ENCODE data around the gene TMEM74B. TPM values are rescaled to one million over a fixed set of nuclear protein-coding genes. Genes with fewer than 3 reads are reported as not detected.

The TMEM74B gene
- total RNA-seq, 1 donor from 2014 or later = 2.7 TPM

DNA sequence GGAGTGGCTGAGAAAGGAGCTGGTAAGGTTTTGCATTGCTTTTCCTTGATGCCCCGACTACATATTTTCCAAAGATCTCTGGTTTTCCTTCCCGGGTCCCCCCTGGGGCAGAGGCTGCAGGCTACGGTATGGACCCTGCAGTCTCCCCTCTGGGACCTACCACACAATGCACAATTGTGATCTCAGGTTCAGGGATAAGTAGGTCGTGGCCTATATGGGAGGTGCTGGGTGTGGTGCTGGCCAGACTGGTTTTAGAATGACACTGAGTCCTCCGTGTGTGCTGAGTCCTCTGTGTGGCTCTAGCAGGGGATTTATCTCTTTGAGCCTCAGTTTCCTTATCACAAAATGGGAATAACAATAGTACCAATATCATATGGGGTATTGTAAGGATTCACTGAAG lies 18.8 kb upstream of the TMEM74B start:
- Mint-ChIP-seq H3K4me3 (no peak overlapping the region), H3K36me3 (ENCODE audit: low read depth) (no peaks in the 10 kb centered on the region), H3K27me3 (ENCODE audit: low read depth) (peaks cover 13% of the 10 kb centered on the region), H3K9me3 (no peaks in the 10 kb centered on the region), H3K4me1 (no peaks in the 10 kb centered on the region), H3K27ac (ENCODE audit: unreplicated experiment) (no peak overlapping the region)
- no peak for DNase-seq (ENCODE audit: low read depth, low spot score)
- no peak for TF ChIP-seq CTCF (conservative IDR thresholded peaks at IDR 0.05)

- TF ChIP-seq CTCF (conservative IDR thresholded peaks at IDR 0.05) = no peak
- Mint-ChIP-seq H3K4me3 (no peak within 1 kb of the TSS), H3K4me1 (no peaks in the 10 kb centered on the region), H3K36me3 (ENCODE audit: low read depth) (no peaks in the 10 kb centered on the region), H3K27me3 (ENCODE audit: low read depth) (peaks cover 6% of the 10 kb centered on the region), H3K27ac (ENCODE audit: unreplicated experiment) (no peak within 1 kb of the TSS), H3K9me3 (no peaks in the 10 kb centered on the region)
- no peak for DNase-seq (ENCODE audit: low read depth, low spot score)
Measured at GRCh38 chr20:1202762-1203504, 18.2 kb upstream of the TMEM74B start, which contains the start of gene C20orf202. Gene C20orf202 (plus strand): TSS chr20:1203454. CDS start chr20:1203586, 132 bp downstream.

DNA sequence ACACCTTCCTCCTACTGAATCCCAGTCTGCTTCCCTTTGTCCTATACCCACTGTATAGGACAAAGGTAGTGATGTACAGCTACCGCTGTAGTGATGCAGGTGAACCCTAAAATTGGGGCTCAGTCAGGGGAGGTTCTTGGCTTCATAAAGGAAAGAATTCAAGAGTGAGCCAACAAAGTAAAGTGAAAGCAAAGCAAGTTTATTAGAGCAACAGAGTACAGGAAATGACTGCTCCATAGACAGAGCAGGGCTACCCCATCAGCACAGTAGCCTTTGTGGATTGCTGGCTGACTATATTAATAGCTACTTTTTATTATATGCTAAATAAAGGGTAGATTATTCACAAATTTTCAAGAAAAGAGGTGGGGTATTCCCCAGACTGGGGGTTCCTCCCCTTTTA lies 15.2 kb upstream of the TMEM74B start:
- H3K27ac Mint-ChIP-seq (ENCODE audit: unreplicated experiment) = no peak overlapping the region
- DNase-seq (ENCODE audit: low read depth, low spot score) = no peak
- H3K4me3 Mint-ChIP-seq = no peak overlapping the region
- H3K4me1 Mint-ChIP-seq = no peaks in the 10 kb centered on the region
- no peak for TF ChIP-seq CTCF (conservative IDR thresholded peaks at IDR 0.05)
- H3K9me3 Mint-ChIP-seq = no peaks in the 10 kb centered on the region
- H3K27me3 Mint-ChIP-seq (ENCODE audit: low read depth) = peaks cover 4% of the 10 kb centered on the region
- H3K36me3 Mint-ChIP-seq (ENCODE audit: low read depth) = no peaks in the 10 kb centered on the region

DNA sequence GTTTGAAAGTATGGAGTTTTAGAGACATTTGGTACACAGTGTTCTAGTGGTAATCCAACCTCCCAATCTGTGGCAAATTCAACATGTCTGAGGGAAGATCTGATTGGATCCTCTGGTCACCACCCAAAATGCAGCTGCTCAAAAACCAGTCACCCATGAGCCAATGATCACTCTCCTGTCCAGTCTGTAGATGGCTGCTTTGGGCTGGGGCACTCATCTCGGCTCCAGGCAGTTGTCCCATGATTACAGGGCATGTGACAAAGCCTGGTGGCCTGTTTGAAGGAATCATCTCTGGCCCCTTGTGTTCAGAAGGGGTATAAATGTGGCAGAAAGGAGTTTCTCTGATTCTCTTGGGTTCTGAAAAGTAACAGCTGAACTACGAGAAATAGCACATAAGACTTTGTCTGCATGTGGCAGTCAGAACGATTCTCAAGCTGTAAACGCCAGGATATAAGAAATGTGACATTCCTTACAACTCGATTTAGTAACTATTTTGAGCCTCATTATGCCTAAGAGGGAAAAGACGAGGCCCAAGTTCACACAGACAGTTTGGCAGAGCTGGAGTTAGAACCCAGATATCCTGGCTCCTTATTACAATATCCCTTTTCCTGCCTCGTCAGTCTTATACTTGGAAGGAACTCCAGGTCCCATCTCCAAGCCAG lies 14.6 kb upstream of the TMEM74B start:
- Mint-ChIP-seq H3K27ac (ENCODE audit: unreplicated experiment) (no peak overlapping the region), H3K9me3 (no peaks in the 10 kb centered on the region), H3K27me3 (ENCODE audit: low read depth) (peaks cover 4% of the 10 kb centered on the region), H3K4me1 (no peaks in the 10 kb centered on the region), H3K4me3 (no peak overlapping the region), H3K36me3 (ENCODE audit: low read depth) (no peaks in the 10 kb centered on the region)
- TF ChIP-seq CTCF (conservative IDR thresholded peaks at IDR 0.05) = no peak
- DNase-seq (ENCODE audit: low read depth, low spot score) = no peak

DNA sequence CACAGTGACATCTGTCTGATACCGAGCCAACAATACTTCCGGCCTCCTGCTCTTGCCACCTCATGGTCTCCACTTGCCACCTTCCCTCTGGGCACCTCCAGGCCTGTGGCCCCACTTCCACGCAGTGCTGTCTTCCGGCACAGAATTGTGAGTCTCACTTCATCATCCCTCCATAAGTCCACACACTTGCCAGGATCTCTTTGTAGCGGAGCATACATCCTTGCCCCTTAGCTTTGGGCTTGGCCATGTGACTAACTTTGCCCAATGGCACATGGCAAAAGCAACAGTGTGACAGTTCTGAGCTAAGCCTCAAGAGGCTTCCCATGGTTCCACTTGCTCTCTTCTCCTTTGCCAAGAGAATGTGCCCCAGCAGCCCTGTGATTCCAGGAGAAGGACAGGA lies 14.0 kb upstream of the TMEM74B start:
- no peak for DNase-seq (ENCODE audit: low read depth, low spot score)
- Mint-ChIP-seq H3K36me3 (ENCODE audit: low read depth) (no peaks in the 10 kb centered on the region), H3K27me3 (ENCODE audit: low read depth) (peaks cover 4% of the 10 kb centered on the region), H3K4me1 (no peaks in the 10 kb centered on the region), H3K4me3 (no peak overlapping the region), H3K27ac (ENCODE audit: unreplicated experiment) (no peak overlapping the region), H3K9me3 (no peaks in the 10 kb centered on the region)
- TF ChIP-seq CTCF (conservative IDR thresholded peaks at IDR 0.05) = no peak

Measured in neural crest cell (in vitro differentiated cells).